Coronary artery (tissue), 2 donors: Measurements from ENCODE around the gene MORF4L2.

Source experiments
- DNase-seq: peaks from one replicate; pipeline ENCODE4 v3.0.0-alpha.2; 2017; ENCODE audit warnings: low spot score
- H3K27ac ChIP-seq, 2 donors: fragments of 200-600 bp; sonication (generic); one replicate each; pipeline ENCODE4 v1.5.1; 2016 to 2019
- H3K4me3 ChIP-seq: fragments of 200-600 bp; sonication (generic); 2 replicates; pipeline ENCODE4 v1.5.1; 2016; ENCODE audit warnings: mild to moderate bottlenecking, moderate library complexity
- CTCF ChIP-seq: fragments of 200-600 bp; sonication (generic); IDR thresholded peaks from one replicate; pipeline ENCODE4 v1.5.1; 2019; ENCODE audit warnings: antibody characterized with exemption

MORF4L2 gene

GRCh38 chrX:103699243-103699642 lies 12.7 kb upstream of the MORF4L2 start:
- TF ChIP-seq CTCF, result no peak
- no peak overlapping the region for H3K27ac ChIP-seq

GRCh38 chrX:103697687-103698086 lies 11.2 kb upstream of the MORF4L2 start:
- no peak for DNase-seq
- Histone ChIP-seq H3K27ac (no peak overlapping the region), H3K4me3 (no peak overlapping the region)
- no peak for TF ChIP-seq CTCF

More at GRCh38 chrX:103699243-103699642, 12.7 kb upstream of the MORF4L2 start:
- no peak overlapping the region for H3K4me3 ChIP-seq
- no peak for DNase-seq

GRCh38 chrX:103691059-103691458 lies 4.6 kb upstream of the MORF4L2 start:
- Histone ChIP-seq H3K27ac (no peak overlapping the region), H3K4me3 (no peak overlapping the region)
- no peak for DNase-seq
- TF ChIP-seq CTCF, result no peak

- H3K27ac ChIP-seq, result peak overlapping the region in 1 of 2 donors; percentile 96
- no peak for DNase-seq
- peak; percentile 39 for TF ChIP-seq CTCF
- no peak overlapping the region for H3K4me3 ChIP-seq
These were observed 2.4 kb upstream of the MORF4L2 start for GRCh38 chrX:103688946-103689345.

GRCh38 chrX:103687696-103688201 lies 1.2 kb upstream of the MORF4L2 start:
- Histone ChIP-seq H3K27ac (peak overlapping the region; percentile 88 to 96), H3K4me3 (peak overlapping the region; percentile 74)
- peak; percentile 15 for TF ChIP-seq CTCF
- peak; percentile 76 for DNase-seq

- DNase-seq, result peak; percentile 90
These were observed 685 bp upstream of the MORF4L2 start for GRCh38 chrX:103687073-103687695.

More at GRCh38 chrX:103687073-103687695, 685 bp upstream of the MORF4L2 start:
- TF ChIP-seq CTCF, result peak; percentile 12
- H3K27ac ChIP-seq, result peak overlapping the region; percentile 88 to 96
- H3K4me3 ChIP-seq, result peak overlapping the region; percentile 74
